GM23338 (cell line): ENCODE data around the gene CELF2. TPM values are rescaled to one million over a fixed set of nuclear protein-coding genes. Genes with fewer than 3 reads are reported as not detected.

ENCODE experiments used
- ATAC-seq: fragments of 200-7000 bp; cut with Tn5 transposase; 3 replicates; pipeline ENCODE4 v1.9.1; 2020
- DNase-seq: peaks from one replicate; pipeline ENCODE4 v3.0.0-alpha.2; 2015; ENCODE audit warnings: low spot score
- H2AFZ ChIP-seq: fragments of 200-600 bp; sonication (generic); 2 replicates; pipeline ENCODE4 v1.8.0; 2016; ENCODE audit warnings: antibody characterized with exemption, mild to moderate bottlenecking, moderate library complexity
- H3F3A ChIP-seq: fragments of 200-600 bp; sonication (generic); replicated peaks from 2 replicates; pipeline ENCODE4 v1.8.0; 2017; ENCODE audit warnings: antibody characterized with exemption, mixed run types, low read depth
- H3K27ac ChIP-seq: fragments of 200-600 bp; sonication (generic); 2 replicates; pipeline ENCODE4 v1.6.1; 2016; ENCODE audit warnings: low read depth
- H3K27me3 ChIP-seq: fragments of 200-600 bp; sonication (generic); 2 replicates; pipeline ENCODE4 v1.8.0; 2016; ENCODE audit warnings: mild to moderate bottlenecking, mixed run types, moderate library complexity; ENCODE audit not compliant: insufficient read depth
- H3K36me3 ChIP-seq: fragments of 200-600 bp; sonication (generic); 2 replicates; pipeline ENCODE4 v1.8.0; 2016; ENCODE audit warnings: mild to moderate bottlenecking; ENCODE audit not compliant: insufficient read depth
- H3K4me1 ChIP-seq: fragments of 200-600 bp; sonication (generic); 2 replicates; pipeline ENCODE4 v1.8.0; 2016; ENCODE audit warnings: mild to moderate bottlenecking, moderate library complexity; ENCODE audit not compliant: insufficient read depth
- H3K4me2 ChIP-seq: fragments of 200-600 bp; sonication (generic); 2 replicates; pipeline ENCODE4 v1.7.1; 2017; ENCODE audit warnings: mixed run types
- H3K4me3 ChIP-seq: fragments of 200-600 bp; sonication (generic); 2 replicates; pipeline ENCODE4 v1.6.1; 2016; ENCODE audit warnings: mixed run types
- H3K79me2 ChIP-seq: fragments of 200-600 bp; sonication (generic); replicated peaks from 2 replicates; pipeline ENCODE4 v1.8.0; 2017; ENCODE audit warnings: mild to moderate bottlenecking; ENCODE audit not compliant: insufficient read depth
- H3K9me2 ChIP-seq: fragments of 200-600 bp; sonication (generic); 2 replicates; pipeline ENCODE4 v1.8.0; 2017; ENCODE audit not compliant: insufficient read depth
- H4K20me1 ChIP-seq: fragments of 200-600 bp; sonication (generic); replicated peaks from 2 replicates; pipeline ENCODE4 v1.8.0; 2017; ENCODE audit warnings: mild to moderate bottlenecking; ENCODE audit not compliant: insufficient read depth
- H3K27ac Mint-ChIP-seq: 2 replicates; pipeline ENCODE4 v1.8.0; 2020; ENCODE audit warnings: inconsistent platforms, mild to moderate bottlenecking, moderate library complexity, mixed read lengths
- H3K27me3 Mint-ChIP-seq: 3 replicates; pipeline ENCODE4 v1.8.0; 2022; ENCODE audit warnings: low read depth, mild to moderate bottlenecking, moderate library complexity, mixed read lengths, inconsistent platforms; ENCODE audit not compliant: insufficient read depth, poor library complexity
- H3K36me3 Mint-ChIP-seq: 3 replicates; pipeline ENCODE4 v1.8.0; 2021; ENCODE audit warnings: low read depth, mild to moderate bottlenecking, inconsistent platforms, moderate library complexity, mixed read lengths
- H3K4me1 Mint-ChIP-seq: 3 replicates; pipeline ENCODE4 v1.8.0; 2020; ENCODE audit warnings: mild to moderate bottlenecking, inconsistent platforms, mixed read lengths
- H3K4me3 Mint-ChIP-seq: 3 replicates; pipeline ENCODE4 v1.8.0; 2021; ENCODE audit warnings: moderate library complexity, mild to moderate bottlenecking, inconsistent platforms, mixed read lengths
- H3K9me3 Mint-ChIP-seq: 3 replicates; pipeline ENCODE4 v1.8.0; 2020; ENCODE audit warnings: moderate library complexity, mild to moderate bottlenecking, inconsistent platforms, mixed read lengths
- CREB1 ChIP-seq: fragments of 250-450 bp; sonication (Bioruptor Pico); IDR thresholded peaks from 2 replicates; pipeline ENCODE4 v1.5.0; 2020; ENCODE audit warnings: low read depth, mild to moderate bottlenecking, moderate library complexity
- CTCF ChIP-seq, 2 experiments: fragments of 200-600 bp in 1 of 2; sonication (generic) in 1 of 2; conservative IDR thresholded peaks; 2 replicates each; pipeline versions ENCODE4 v1.5.1 to v1.6.1; 2016 to 2017; ENCODE audit warnings: antibody characterized with exemption in 2 of 2, low read depth in 2 of 2, mild to moderate bottlenecking in 2 of 2, moderate library complexity in 1 of 2
- EZH2 ChIP-seq: fragments of 200-600 bp; sonication (generic); IDR thresholded peaks from one replicate; pipeline ENCODE4 v1.8.0; 2017; ENCODE audit warnings: antibody characterized with exemption, mild to moderate bottlenecking, low read depth; ENCODE audit not compliant: unreplicated experiment
- EZH2phosphoT487 ChIP-seq: fragments of 200-600 bp; sonication (generic); IDR thresholded peaks from one replicate; pipeline ENCODE4 v1.8.1; 2018; ENCODE audit warnings: antibody characterized with exemption; ENCODE audit not compliant: unreplicated experiment
- JUNB ChIP-seq: IDR thresholded peaks from one replicate; pipeline ENCODE4 v1.6.1; 2016; ENCODE audit warnings: antibody characterized with exemption; ENCODE audit not compliant: unreplicated experiment
- NANOG ChIP-seq: IDR thresholded peaks from 2 replicates; pipeline ENCODE4 v1.6.1; 2016; ENCODE audit warnings: antibody characterized with exemption, borderline replicate concordance
- POLR2AphosphoS5 ChIP-seq: IDR thresholded peaks from 2 replicates; pipeline ENCODE4 v1.6.1; 2016; ENCODE audit warnings: antibody characterized with exemption, low read depth
- REST ChIP-seq: IDR thresholded peaks from one replicate; pipeline ENCODE4 v1.6.1; 2018; ENCODE audit warnings: antibody characterized with exemption; ENCODE audit not compliant: unreplicated experiment
- STAT1 ChIP-seq: IDR thresholded peaks from one replicate; pipeline ENCODE4 v1.6.1; 2016; ENCODE audit warnings: antibody characterized with exemption; ENCODE audit not compliant: unreplicated experiment
- ZNF114 ChIP-seq: fragments of 250-450 bp; sonication (Bioruptor Pico); IDR thresholded peaks from 2 replicates; pipeline ENCODE4 v1.5.0; 2020; ENCODE audit warnings: mild to moderate bottlenecking, moderate library complexity
- ZNF331 ChIP-seq: fragments of 250-450 bp; sonication (Bioruptor Pico); IDR thresholded peaks from 2 replicates; pipeline ENCODE4 v1.5.0; 2020; ENCODE audit warnings: low read depth, mild to moderate bottlenecking, moderate library complexity
- polyA plus RNA-seq: library from polyadenylated mRNA; unstranded; fragments of >200 nt; fragmentation: Nextera tagmentation; extraction: Ambion mirVana; gene quantifications from 2 replicates; pipeline ENCODE4 v1.2.1, GENCODE V29; 2016
- total RNA-seq: library from RNA; depleted of rRNA; stranded (reverse); fragments of >200 nt; shearing (Covaris generic); gene quantifications from 2 replicates; pipeline ENCODE4 v1.2.3, GENCODE V29; 2014
- TF ChIP-seq, protein P1 (sequence below): IDR thresholded peaks from 2 replicates; pipeline ENCODE4 v1.6.1; 2016; ENCODE audit warnings: antibody characterized with exemption
- TF ChIP-seq, protein P2 (sequence below): fragments of 250-450 bp; sonication (Bioruptor Pico); IDR thresholded peaks from 2 replicates; pipeline ENCODE4 v1.5.0; 2020; ENCODE audit warnings: mild to moderate bottlenecking, moderate library complexity

The CELF2 gene
- total and polyA plus RNA-seq, 2 experiments from 2014 or later: 18.1 to 22.5 TPM

- ATAC-seq (no peak), DNase-seq (no peak)
- H3F3A ChIP-seq: no peaks in the 10 kb centered on the region
- H3K27me3 ChIP-seq: no peaks in the 10 kb centered on the region
- H3K4me2 ChIP-seq: no peak overlapping the region
- Mint-ChIP-seq H3K36me3 (no peaks in the 10 kb centered on the region), H3K9me3 (no peaks in the 10 kb centered on the region), H3K27me3 (peaks cover 2% of the 10 kb centered on the region), H3K4me3 (no peak overlapping the region), H3K4me1 (no peaks in the 10 kb centered on the region), H3K27ac (no peak overlapping the region)
- no peaks in the 10 kb centered on the region for H3K4me1 ChIP-seq
- no peak overlapping the region for H3K4me3 ChIP-seq
- no peak overlapping the region for H3K27ac ChIP-seq
- no peaks in the 10 kb centered on the region for H3K9me2 ChIP-seq
- H2AFZ ChIP-seq: no peak overlapping the region
- no peaks in the 10 kb centered on the region for H3K79me2 ChIP-seq
- no peaks in the 10 kb centered on the region for H4K20me1 ChIP-seq
- TF ChIP-seq ZNF114 (CRISPR knock-in tag): no peak
- TF ChIP-seq EZH2: no peak
- no peak for TF ChIP-seq JUNB
- no peak for TF ChIP-seq REST
- TF ChIP-seq NANOG: no peak
- TF ChIP-seq, protein P1, sequence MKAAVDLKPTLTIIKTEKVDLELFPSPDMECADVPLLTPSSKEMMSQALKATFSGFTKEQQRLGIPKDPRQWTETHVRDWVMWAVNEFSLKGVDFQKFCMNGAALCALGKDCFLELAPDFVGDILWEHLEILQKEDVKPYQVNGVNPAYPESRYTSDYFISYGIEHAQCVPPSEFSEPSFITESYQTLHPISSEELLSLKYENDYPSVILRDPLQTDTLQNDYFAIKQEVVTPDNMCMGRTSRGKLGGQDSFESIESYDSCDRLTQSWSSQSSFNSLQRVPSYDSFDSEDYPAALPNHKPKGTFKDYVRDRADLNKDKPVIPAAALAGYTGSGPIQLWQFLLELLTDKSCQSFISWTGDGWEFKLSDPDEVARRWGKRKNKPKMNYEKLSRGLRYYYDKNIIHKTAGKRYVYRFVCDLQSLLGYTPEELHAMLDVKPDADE: no peak
- TF ChIP-seq EZH2phosphoT487: no peak
- no peak for TF ChIP-seq CREB1 (CRISPR knock-in tag)
- no peak for TF ChIP-seq CTCF (conservative IDR thresholded peaks at IDR 0.05; ENCODE audit: low read depth in 2 of 2)
- no peak for TF ChIP-seq ZNF331 (CRISPR knock-in tag)
- no peak for TF ChIP-seq POLR2AphosphoS5
- no peak for TF ChIP-seq STAT1
- TF ChIP-seq, protein P2, sequence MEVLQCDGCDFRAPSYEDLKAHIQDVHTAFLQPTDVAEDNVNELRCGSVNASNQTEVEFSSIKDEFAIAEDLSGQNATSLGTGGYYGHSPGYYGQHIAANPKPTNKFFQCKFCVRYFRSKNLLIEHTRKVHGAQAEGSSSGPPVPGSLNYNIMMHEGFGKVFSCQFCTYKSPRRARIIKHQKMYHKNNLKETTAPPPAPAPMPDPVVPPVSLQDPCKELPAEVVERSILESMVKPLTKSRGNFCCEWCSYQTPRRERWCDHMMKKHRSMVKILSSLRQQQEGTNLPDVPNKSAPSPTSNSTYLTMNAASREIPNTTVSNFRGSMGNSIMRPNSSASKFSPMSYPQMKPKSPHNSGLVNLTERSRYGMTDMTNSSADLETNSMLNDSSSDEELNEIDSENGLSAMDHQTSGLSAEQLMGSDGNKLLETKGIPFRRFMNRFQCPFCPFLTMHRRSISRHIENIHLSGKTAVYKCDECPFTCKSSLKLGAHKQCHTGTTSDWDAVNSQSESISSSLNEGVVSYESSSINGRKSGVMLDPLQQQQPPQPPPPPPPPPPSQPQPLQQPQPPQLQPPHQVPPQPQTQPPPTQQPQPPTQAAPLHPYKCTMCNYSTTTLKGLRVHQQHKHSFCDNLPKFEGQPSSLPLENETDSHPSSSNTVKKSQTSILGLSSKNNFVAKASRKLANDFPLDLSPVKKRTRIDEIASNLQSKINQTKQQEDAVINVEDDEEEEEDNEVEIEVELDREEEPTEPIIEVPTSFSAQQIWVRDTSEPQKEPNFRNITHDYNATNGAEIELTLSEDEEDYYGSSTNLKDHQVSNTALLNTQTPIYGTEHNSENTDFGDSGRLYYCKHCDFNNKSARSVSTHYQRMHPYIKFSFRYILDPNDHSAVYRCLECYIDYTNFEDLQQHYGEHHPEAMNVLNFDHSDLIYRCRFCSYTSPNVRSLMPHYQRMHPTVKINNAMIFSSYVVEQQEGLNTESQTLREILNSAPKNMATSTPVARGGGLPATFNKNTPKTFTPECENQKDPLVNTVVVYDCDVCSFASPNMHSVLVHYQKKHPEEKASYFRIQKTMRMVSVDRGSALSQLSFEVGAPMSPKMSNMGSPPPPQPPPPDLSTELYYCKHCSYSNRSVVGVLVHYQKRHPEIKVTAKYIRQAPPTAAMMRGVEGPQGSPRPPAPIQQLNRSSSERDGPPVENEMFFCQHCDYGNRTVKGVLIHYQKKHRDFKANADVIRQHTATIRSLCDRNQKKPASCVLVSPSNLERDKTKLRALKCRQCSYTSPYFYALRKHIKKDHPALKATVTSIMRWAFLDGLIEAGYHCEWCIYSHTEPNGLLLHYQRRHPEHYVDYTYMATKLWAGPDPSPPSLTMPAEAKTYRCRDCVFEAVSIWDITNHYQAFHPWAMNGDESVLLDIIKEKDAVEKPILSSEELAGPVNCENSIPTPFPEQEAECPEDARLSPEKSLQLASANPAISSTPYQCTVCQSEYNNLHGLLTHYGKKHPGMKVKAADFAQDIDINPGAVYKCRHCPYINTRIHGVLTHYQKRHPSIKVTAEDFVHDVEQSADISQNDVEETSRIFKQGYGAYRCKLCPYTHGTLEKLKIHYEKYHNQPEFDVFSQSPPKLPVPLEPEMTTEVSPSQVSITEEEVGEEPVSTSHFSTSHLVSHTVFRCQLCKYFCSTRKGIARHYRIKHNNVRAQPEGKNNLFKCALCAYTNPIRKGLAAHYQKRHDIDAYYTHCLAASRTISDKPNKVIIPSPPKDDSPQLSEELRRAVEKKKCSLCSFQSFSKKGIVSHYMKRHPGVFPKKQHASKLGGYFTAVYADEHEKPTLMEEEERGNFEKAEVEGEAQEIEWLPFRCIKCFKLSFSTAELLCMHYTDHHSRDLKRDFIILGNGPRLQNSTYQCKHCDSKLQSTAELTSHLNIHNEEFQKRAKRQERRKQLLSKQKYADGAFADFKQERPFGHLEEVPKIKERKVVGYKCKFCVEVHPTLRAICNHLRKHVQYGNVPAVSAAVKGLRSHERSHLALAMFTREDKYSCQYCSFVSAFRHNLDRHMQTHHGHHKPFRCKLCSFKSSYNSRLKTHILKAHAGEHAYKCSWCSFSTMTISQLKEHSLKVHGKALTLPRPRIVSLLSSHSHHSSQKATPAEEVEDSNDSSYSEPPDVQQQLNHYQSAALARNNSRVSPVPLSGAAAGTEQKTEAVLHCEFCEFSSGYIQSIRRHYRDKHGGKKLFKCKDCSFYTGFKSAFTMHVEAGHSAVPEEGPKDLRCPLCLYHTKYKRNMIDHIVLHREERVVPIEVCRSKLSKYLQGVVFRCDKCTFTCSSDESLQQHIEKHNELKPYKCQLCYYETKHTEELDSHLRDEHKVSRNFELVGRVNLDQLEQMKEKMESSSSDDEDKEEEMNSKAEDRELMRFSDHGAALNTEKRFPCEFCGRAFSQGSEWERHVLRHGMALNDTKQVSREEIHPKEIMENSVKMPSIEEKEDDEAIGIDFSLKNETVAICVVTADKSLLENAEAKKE: no peak
- H3K36me3 ChIP-seq: no peaks in the 10 kb centered on the region
Measured at GRCh38 chr10:10968257-10968588, 49.4 kb upstream of the CELF2 start.
